Kidney epithelial cell (primary cell): ENCODE data around the gene DEDD2. TPM values are rescaled to one million over a fixed set of nuclear protein-coding genes. Genes with fewer than 3 reads are reported as not detected.

ENCODE experiments used
- DNase-seq: peaks from one replicate; pipeline ENCODE4 v3.0.0-alpha.2; 2010; ENCODE audit warnings: low read depth
- H3K27me3 ChIP-seq: 2 replicates; pipeline ENCODE4 v1.6.0; 2011; ENCODE audit warnings: low read length; ENCODE audit not compliant: control insufficient read depth, insufficient read depth
- H3K36me3 ChIP-seq: 2 replicates; pipeline ENCODE4 v1.5.1; 2011; ENCODE audit warnings: low read length; ENCODE audit not compliant: control insufficient read depth, insufficient read depth
- H3K4me3 ChIP-seq: 2 replicates; pipeline ENCODE4 v1.5.1; 2011; ENCODE audit warnings: low read depth, mild to moderate bottlenecking, control low read depth, low read length
- CTCF ChIP-seq: IDR thresholded peaks from 2 replicates; pipeline ENCODE4 v1.5.1; 2011; ENCODE audit warnings: mild to moderate bottlenecking, moderate library complexity, low read length, control low read depth, inconsistent platforms; ENCODE audit not compliant: insufficient read depth, poor library complexity, severe bottlenecking
- total RNA-seq: library from RNA; depleted of rRNA; stranded (reverse); fragments of >200 nt; gene quantifications from 2 replicates; pipeline ENCODE4 v1.2.3, GENCODE V29; 2015

The DEDD2 gene
- total RNA-seq, 1 donor from 2014 or later: 47.3 TPM

GRCh38 chr19:42197375-42197817 is 20.1 kb downstream of the DEDD2 start:
- no peak for TF ChIP-seq CTCF
- DNase-seq: no peak
- no peak overlapping the region for H3K4me3 ChIP-seq
- no peaks in the 10 kb centered on the region for H3K27me3 ChIP-seq
- H3K36me3 ChIP-seq: peaks cover 4% of the 10 kb centered on the region

- TF ChIP-seq CTCF: no peak
- H3K36me3 ChIP-seq: peaks cover 4% of the 10 kb centered on the region
- no peaks in the 10 kb centered on the region for H3K27me3 ChIP-seq
- H3K4me3 ChIP-seq: no peak overlapping the region
- no peak for DNase-seq
These were observed 21.2 kb downstream of the DEDD2 start for GRCh38 chr19:42196011-42197001.

GRCh38 chr19:42193706-42194105 is 23.8 kb downstream of the DEDD2 start:
- Histone ChIP-seq H3K36me3 (peaks cover 2% of the 10 kb centered on the region), H3K27me3 (no peaks in the 10 kb centered on the region), H3K4me3 (no peak overlapping the region)
- DNase-seq: no peak
- TF ChIP-seq CTCF: no peak

- no peak for DNase-seq
- no peaks in the 10 kb centered on the region for H3K36me3 ChIP-seq
- H3K27me3 ChIP-seq: no peaks in the 10 kb centered on the region
- H3K4me3 ChIP-seq: no peak overlapping the region
- TF ChIP-seq CTCF: no peak
These were observed 24.2 kb downstream of the DEDD2 start for GRCh38 chr19:42193294-42193693.

GRCh38 chr19:42191855-42192254 is 25.6 kb downstream of the DEDD2 start:
- no peak for TF ChIP-seq CTCF
- Histone ChIP-seq H3K36me3 (no peaks in the 10 kb centered on the region), H3K27me3 (no peaks in the 10 kb centered on the region), H3K4me3 (no peak overlapping the region)
- DNase-seq: peak; percentile 71
